GM04504 (cell line): ENCODE data around the gene BTG1.
"Not testable (repeated sequence)": the region's sequence is repeated elsewhere in the genome, so short reads cannot be mapped to it uniquely, and the experiment has no call there.

Source experiments
- DNase-seq: peaks from one replicate; pipeline ENCODE4 v3.0.0-alpha.2; 2012; ENCODE audit warnings: low read depth

BTG1 gene

GRCh38 chr12:92147491-92147890, 1.8 kb upstream of the BTG1 start:
- no peak for DNase-seq

GRCh38 chr12:92146497-92147224, 1.0 kb upstream of the BTG1 start:
- DNase-seq: no peak

GRCh38 chr12:92145481-92145730, 240 bp downstream of the BTG1 start:
- DNase-seq: no peak

GRCh38 chr12:92144631-92145480, 790 bp downstream of the BTG1 start:
- DNase-seq: no peak

- peak; percentile 91 for DNase-seq
Observed at GRCh38 chr12:92143686-92144630, 1.7 kb downstream of the BTG1 start.

GRCh38 chr12:92143258-92143657, 2.4 kb downstream of the BTG1 start:
- DNase-seq: no peak

GRCh38 chr12:92142251-92142926, 3.3 kb downstream of the BTG1 start:
- no peak for DNase-seq

- no peak for DNase-seq
Observed at GRCh38 chr12:92141591-92142121, 4.0 kb downstream of the BTG1 start.

GRCh38 chr12:92140896-92141536, 4.6 kb downstream of the BTG1 start:
- no peak for DNase-seq

- no peak for DNase-seq
Observed at GRCh38 chr12:92140156-92140555, 5.5 kb downstream of the BTG1 start.

- DNase-seq: no peak
Observed at GRCh38 chr12:92139634-92140150, 6.0 kb downstream of the BTG1 start.

- no peak for DNase-seq
Observed at GRCh38 chr12:92138626-92139025, 7.0 kb downstream of the BTG1 start.

GRCh38 chr12:92138144-92138543, 7.5 kb downstream of the BTG1 start:
- no peak for DNase-seq

GRCh38 chr12:92136965-92137721, 8.5 kb downstream of the BTG1 start:
- DNase-seq: peak; percentile 57

- DNase-seq: no peak
Observed at GRCh38 chr12:92136026-92136730, 9.5 kb downstream of the BTG1 start.

- not testable (repeated sequence) for DNase-seq
Observed at GRCh38 chr12:92135541-92135940, 10.1 kb downstream of the BTG1 start.

- DNase-seq: peak; percentile 56
Observed at GRCh38 chr12:92134638-92135274, 10.9 kb downstream of the BTG1 start.

GRCh38 chr12:92133795-92134637, 11.6 kb downstream of the BTG1 start:
- DNase-seq: no peak
